Body of pancreas (tissue), 4 donors: Measurements from ENCODE around the gene RPRD1B. TPM values are rescaled to one million over a fixed set of nuclear protein-coding genes. Genes with fewer than 3 reads are reported as not detected.
A peak's percentile ranks its signal among the peaks of the same experiment; 100 is the strongest.

Experiments
- ATAC-seq: fragments of 150-250 bp; one replicate; pipeline ENCODE4 v1.9.1; 2016
- DNase-seq, 4 donors: peaks; one replicate each; pipeline ENCODE4 v3.0.0-alpha.2; 2019
- H3K27ac ChIP-seq, 4 donors: fragments of 200-600 bp; sonication (generic); 1 replicate in 3 of 4; 2 replicates in 1 of 4; pipeline versions ENCODE4 v1.5.1 to v1.6.1; 2016 to 2019; ENCODE audit warnings: mild to moderate bottlenecking in 1 of 4, mixed read lengths in 1 of 4, moderate library complexity in 1 of 4
- H3K27me3 ChIP-seq, 2 donors: fragments of 200-600 bp; sonication (generic); one replicate each; pipeline ENCODE4 v1.6.0; 2016; ENCODE audit warnings: mild to moderate bottlenecking in 1 of 2
- H3K36me3 ChIP-seq, 2 donors: fragments of 200-600 bp; sonication (generic); replicated peaks in 1 of 2; 2 replicates each; pipeline ENCODE4 v1.5.1; 2016; ENCODE audit warnings: low read depth in 2 of 2; ENCODE audit not compliant: insufficient read depth in 1 of 2
- H3K4me1 ChIP-seq: fragments of 200-600 bp; sonication (generic); one replicate; pipeline ENCODE4 v1.6.0; 2016
- H3K4me3 ChIP-seq, 2 donors: fragments of 200-600 bp; sonication (generic); 1 replicate in 1 of 2; 2 replicates in 1 of 2; pipeline ENCODE4 v1.5.1; 2016 to 2019
- H3K9me3 ChIP-seq, 3 donors: fragments of 200-600 bp; sonication (generic); 1 replicate in 2 of 3; 2 replicates in 1 of 3; pipeline ENCODE4 v1.5.1; 2016
- CTCF ChIP-seq, 7 experiments: fragments of 450-650 bp in 4 of 7; fragments of 200-600 bp in 3 of 7; sonication (generic) in 3 of 7; IDR thresholded peaks; one replicate each; pipeline ENCODE4 v1.5.1; 2016 to 2019; ENCODE audit warnings: antibody characterized with exemption in 7 of 7
- POLR2A ChIP-seq, 3 donors: fragments of 450-650 bp; IDR thresholded peaks; one replicate each; pipeline ENCODE4 v1.6.1; 2016; ENCODE audit warnings: antibody characterized with exemption in 3 of 3, mild to moderate bottlenecking in 2 of 3
- whole genome bisulfite sequencing, 2 donors: methylation state at CpG; one replicate each; pipeline ENCODE4 v1.1.5; 2017; 5-methylcytosine and 5-hydroxymethylcytosine counted together
- intact Hi-C: fragments of 100-400 bp; cut with DNase I; formaldehyde crosslinking; loops from one replicate; pipeline ENCODE4 v1.15.1; 2023
- total RNA-seq, 2 donors: library from RNA; depleted of rRNA; stranded (reverse); fragments of >200 nt; gene quantifications; one replicate each; pipeline ENCODE4 v1.1.0, GENCODE V29; 2016

Gene RPRD1B
- total RNA-seq, 2 donors from 2014 or later: 8.8 to 12.5 TPM

- Histone ChIP-seq H3K27ac (peak overlapping the region in 1 of 4 donors; percentile 27), H3K4me3 (no peak overlapping the region), H3K4me1 (peaks cover 6% of the 10 kb centered on the region), H3K9me3 (no peaks in the 10 kb centered on the region), H3K27me3 (no peaks in the 10 kb centered on the region), H3K36me3 (peaks cover 0 to 9% of the 10 kb centered on the region in 2 donors)
- peak; percentile 80 for ATAC-seq
- 38 to 42% methylated on average over 5 of the region's 5 CpGs for WGBS, 2 donors
- peak; percentile 52 to 78 (median 67) for TF ChIP-seq CTCF (IDR thresholded peaks at IDR 0.05)
- no peak for TF ChIP-seq POLR2A (IDR thresholded peaks at IDR 0.05)
- intact Hi-C loops: no loop called here
- peak; percentile 32 to 67 (median 43) for DNase-seq
Measured at GRCh38 chr20:38073307-38074071, 39.9 kb downstream of the RPRD1B start.

- ATAC-seq: no peak
- Histone ChIP-seq H3K9me3 (no peaks in the 10 kb centered on the region), H3K4me1 (peaks cover 6% of the 10 kb centered on the region), H3K27ac (no peak overlapping the region), H3K36me3 (peaks cover 0 to 6% of the 10 kb centered on the region in 2 donors), H3K27me3 (no peaks in the 10 kb centered on the region), H3K4me3 (no peak overlapping the region)
- WGBS, 2 donors: 88 to 94% methylated on average over 3 of the region's 3 CpGs
- no peak for DNase-seq
- intact Hi-C loops: no loop called here
- TF ChIP-seq CTCF (IDR thresholded peaks at IDR 0.05): no peak
- no peak for TF ChIP-seq POLR2A (IDR thresholded peaks at IDR 0.05)
Measured at GRCh38 chr20:38075161-38075998, 41.8 kb downstream of the RPRD1B start.

- H3K27me3 ChIP-seq: no peaks in the 10 kb centered on the region
- H3K4me3 ChIP-seq: no peak overlapping the region
- H3K4me1 ChIP-seq: peaks cover 6% of the 10 kb centered on the region
- no peak overlapping the region for H3K27ac ChIP-seq
- no peaks in the 10 kb centered on the region for H3K9me3 ChIP-seq
- TF ChIP-seq POLR2A (IDR thresholded peaks at IDR 0.05) (no peak), CTCF (IDR thresholded peaks at IDR 0.05) (no peak)
- no peak for ATAC-seq
- H3K36me3 ChIP-seq: peaks cover 0 to 6% of the 10 kb centered on the region in 2 donors
- no peak for DNase-seq
- intact Hi-C loops: no loop called here
Measured at GRCh38 chr20:38076548-38076947, 43.0 kb downstream of the RPRD1B start.

- Histone ChIP-seq H3K4me1 (peaks cover 10% of the 10 kb centered on the region), H3K4me3 (no peak overlapping the region), H3K27me3 (no peaks in the 10 kb centered on the region), H3K9me3 (no peaks in the 10 kb centered on the region), H3K36me3 (peaks cover 0 to 6% of the 10 kb centered on the region in 2 donors), H3K27ac (no peak overlapping the region)
- TF ChIP-seq CTCF (IDR thresholded peaks at IDR 0.05) (no peak), POLR2A (IDR thresholded peaks at IDR 0.05) (no peak)
- intact Hi-C loops: no loop called here
- 70 to 100% methylated on average over 2 of the region's 2 CpGs for WGBS, 2 donors
- DNase-seq (no peak), ATAC-seq (no peak)
Measured at GRCh38 chr20:38078084-38078483, 44.5 kb downstream of the RPRD1B start.
